ENCODE measurements around the gene FANCF. TPM values are rescaled to one million over a fixed set of nuclear protein-coding genes. Genes with fewer than 3 reads are reported as not detected.

Gene FANCF
- total RNA-seq, 4 donors from 2014 or later, result 6.9 to 10.0 (median 8.9) TPM

DNA sequence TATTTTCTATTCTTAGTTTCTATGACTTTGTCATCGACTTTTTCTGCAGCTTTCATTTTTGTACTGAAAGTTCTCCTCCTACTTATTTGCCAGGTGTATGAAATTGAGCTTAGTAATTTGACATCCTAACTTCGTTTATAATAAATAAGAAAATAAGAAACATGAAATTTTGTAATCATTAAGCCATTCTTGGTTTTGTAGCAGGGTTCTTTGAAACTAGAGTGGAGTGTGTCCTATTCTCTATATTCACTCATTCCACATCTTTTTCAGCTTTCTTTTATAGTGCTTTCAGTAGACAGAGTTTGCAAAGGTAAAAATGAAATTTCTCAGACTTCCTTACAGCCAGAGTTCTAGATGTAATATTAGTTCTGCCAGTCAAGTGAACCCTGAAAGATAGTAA is 47.8 kb downstream of the FANCF start:
- 73 to 81% methylated on average over 2 of the region's 2 CpGs for WGBS, 2 donors
- Histone ChIP-seq H3K4me1 (no peaks in the 10 kb centered on the region), H3K4me3 (no peak overlapping the region), H3K9me3 (no peaks in the 10 kb centered on the region), H3K36me3 (no peaks in the 10 kb centered on the region), H3K27ac (no peak overlapping the region), H3K27me3 (no peaks in the 10 kb centered on the region)
- TF ChIP-seq, protein P1, sequence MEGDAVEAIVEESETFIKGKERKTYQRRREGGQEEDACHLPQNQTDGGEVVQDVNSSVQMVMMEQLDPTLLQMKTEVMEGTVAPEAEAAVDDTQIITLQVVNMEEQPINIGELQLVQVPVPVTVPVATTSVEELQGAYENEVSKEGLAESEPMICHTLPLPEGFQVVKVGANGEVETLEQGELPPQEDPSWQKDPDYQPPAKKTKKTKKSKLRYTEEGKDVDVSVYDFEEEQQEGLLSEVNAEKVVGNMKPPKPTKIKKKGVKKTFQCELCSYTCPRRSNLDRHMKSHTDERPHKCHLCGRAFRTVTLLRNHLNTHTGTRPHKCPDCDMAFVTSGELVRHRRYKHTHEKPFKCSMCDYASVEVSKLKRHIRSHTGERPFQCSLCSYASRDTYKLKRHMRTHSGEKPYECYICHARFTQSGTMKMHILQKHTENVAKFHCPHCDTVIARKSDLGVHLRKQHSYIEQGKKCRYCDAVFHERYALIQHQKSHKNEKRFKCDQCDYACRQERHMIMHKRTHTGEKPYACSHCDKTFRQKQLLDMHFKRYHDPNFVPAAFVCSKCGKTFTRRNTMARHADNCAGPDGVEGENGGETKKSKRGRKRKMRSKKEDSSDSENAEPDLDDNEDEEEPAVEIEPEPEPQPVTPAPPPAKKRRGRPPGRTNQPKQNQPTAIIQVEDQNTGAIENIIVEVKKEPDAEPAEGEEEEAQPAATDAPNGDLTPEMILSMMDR (IDR thresholded peaks at IDR 0.05), result no peak
- TF ChIP-seq POLR2A (IDR thresholded peaks at IDR 0.05), result no peak
- TF ChIP-seq EP300 (IDR thresholded peaks at IDR 0.05), result no peak
- DNase-seq (ENCODE audit: low spot score in 2 of 2), result no peak

Other genes starting within 250 kb of the FANCF start
- 10 to 100 TPM in 3 of 4 donors, 1 to 10 TPM in 1; 9.3 to 41.5 (median 18.0) TPM for gene GAS2, start 40.8 kb upstream of the FANCF start, total RNA-seq
- 10 to 100 TPM; 16.8 to 32.7 (median 22.6) TPM for gene SVIP, start 204.0 kb upstream of the FANCF start, total RNA-seq
- not detected for gene CCDC179, start 234.7 kb upstream of the FANCF start, total RNA-seq

All from tibial nerve (tissue), 4 donors.